ENCODE data around the gene DLL3. TPM values are rescaled to one million over a fixed set of nuclear protein-coding genes. Genes with fewer than 3 reads are reported as not detected.

Gene DLL3
- total and polyA plus RNA-seq, 4 donors, result not detected

DNA sequence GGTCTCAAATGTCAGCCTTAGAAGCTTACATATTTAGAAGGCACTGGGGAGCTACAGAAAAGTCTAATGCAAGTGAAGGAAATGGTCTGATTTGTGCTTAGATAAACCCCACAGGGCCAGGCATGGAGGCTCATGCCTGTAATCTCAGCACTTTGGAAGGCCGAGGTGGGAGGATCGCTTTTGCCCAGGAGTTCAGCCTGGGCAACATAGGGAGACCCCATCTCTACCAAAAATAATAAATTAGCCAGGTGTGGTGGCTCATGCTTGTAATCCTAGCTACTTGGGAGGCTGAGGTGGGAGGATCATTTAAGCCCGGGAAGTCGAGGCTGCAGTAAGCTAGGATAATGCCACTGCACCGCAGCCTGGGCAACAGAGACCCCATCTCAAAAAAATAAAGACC, 2.7 kb upstream of the DLL3 start:
- H3K9ac ChIP-seq (ENCODE audit: low read depth in 1 of 2, low read length in 2 of 2), result no peak overlapping the region
- peaks cover 0 to 8% (median 4%) of the 10 kb centered on the region in 4 donors for H3K27me3 ChIP-seq (ENCODE audit: control insufficient read depth in 4 of 4, insufficient read depth in 4 of 4, low read length in 3 of 4)
- 83% methylated on average over 5 of the region's 5 CpGs for WGBS
- H3K4me3 ChIP-seq (ENCODE audit: low read depth in 1 of 3, low read length in 3 of 3), result no peak overlapping the region
- peaks cover 0 to 11% (median 5%) of the 10 kb centered on the region in 4 donors for H3K4me1 ChIP-seq (ENCODE audit: control insufficient read depth in 4 of 4, insufficient read depth in 4 of 4, low read length in 3 of 4)
- H3K36me3 ChIP-seq (ENCODE audit: control insufficient read depth in 4 of 4, insufficient read depth in 3 of 4, low read depth in 1 of 4, low read length in 3 of 4), result peaks cover 0 to 5% (median 0%) of the 10 kb centered on the region in 4 donors
- H3K9me3 ChIP-seq (ENCODE audit: control insufficient read depth in 4 of 4, low read length in 3 of 4), result no peaks in the 10 kb centered on the region
- TF ChIP-seq RXRA (IDR thresholded peaks at IDR 0.05), result no peak
- TF ChIP-seq JUND (IDR thresholded peaks at IDR 0.05), result no peak
- DNase-seq (ENCODE audit: low spot score), result no peak
- H3K27ac ChIP-seq (ENCODE audit: low read depth in 1 of 2, low read length in 2 of 2), result no peak overlapping the region

DNA sequence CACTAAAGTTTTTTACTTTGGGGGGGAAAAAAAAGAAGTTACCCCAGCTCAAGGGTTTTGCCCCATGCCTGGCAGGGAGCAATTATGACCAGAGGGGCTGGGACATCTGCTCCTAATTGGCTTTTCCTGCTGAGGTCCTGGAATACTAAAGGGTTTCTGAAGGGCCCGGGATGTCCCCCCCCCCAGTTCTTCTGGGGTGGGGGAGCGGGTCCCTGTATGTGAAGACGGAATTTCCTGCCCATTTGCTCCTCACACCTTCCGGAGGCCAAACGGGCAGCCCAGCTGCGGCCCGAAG, 1.1 kb upstream of the DLL3 start:
- no peak overlapping the region for H3K9ac ChIP-seq (ENCODE audit: low read depth in 1 of 2, low read length in 2 of 2)
- H3K4me3 ChIP-seq (ENCODE audit: low read depth in 1 of 3, low read length in 3 of 3), result peak overlapping the region in 1 of 3 donors; percentile 0
- no peak overlapping the region for H3K27ac ChIP-seq (ENCODE audit: low read depth in 1 of 2, low read length in 2 of 2)
- no peak for TF ChIP-seq JUND (IDR thresholded peaks at IDR 0.05)
- peaks cover 0 to 11% (median 6%) of the 10 kb centered on the region in 4 donors for H3K4me1 ChIP-seq (ENCODE audit: control insufficient read depth in 4 of 4, insufficient read depth in 4 of 4, low read length in 3 of 4)
- under 1% methylated on average over 7 of the region's 7 CpGs for WGBS
- H3K27me3 ChIP-seq (ENCODE audit: control insufficient read depth in 4 of 4, insufficient read depth in 4 of 4, low read length in 3 of 4), result peaks cover 0 to 8% (median 4%) of the 10 kb centered on the region in 4 donors
- no peak for DNase-seq (ENCODE audit: low spot score)
- no peaks in the 10 kb centered on the region for H3K36me3 ChIP-seq (ENCODE audit: control insufficient read depth in 4 of 4, insufficient read depth in 3 of 4, low read depth in 1 of 4, low read length in 3 of 4)
- no peaks in the 10 kb centered on the region for H3K9me3 ChIP-seq (ENCODE audit: control insufficient read depth in 4 of 4, low read length in 3 of 4)

DNA sequence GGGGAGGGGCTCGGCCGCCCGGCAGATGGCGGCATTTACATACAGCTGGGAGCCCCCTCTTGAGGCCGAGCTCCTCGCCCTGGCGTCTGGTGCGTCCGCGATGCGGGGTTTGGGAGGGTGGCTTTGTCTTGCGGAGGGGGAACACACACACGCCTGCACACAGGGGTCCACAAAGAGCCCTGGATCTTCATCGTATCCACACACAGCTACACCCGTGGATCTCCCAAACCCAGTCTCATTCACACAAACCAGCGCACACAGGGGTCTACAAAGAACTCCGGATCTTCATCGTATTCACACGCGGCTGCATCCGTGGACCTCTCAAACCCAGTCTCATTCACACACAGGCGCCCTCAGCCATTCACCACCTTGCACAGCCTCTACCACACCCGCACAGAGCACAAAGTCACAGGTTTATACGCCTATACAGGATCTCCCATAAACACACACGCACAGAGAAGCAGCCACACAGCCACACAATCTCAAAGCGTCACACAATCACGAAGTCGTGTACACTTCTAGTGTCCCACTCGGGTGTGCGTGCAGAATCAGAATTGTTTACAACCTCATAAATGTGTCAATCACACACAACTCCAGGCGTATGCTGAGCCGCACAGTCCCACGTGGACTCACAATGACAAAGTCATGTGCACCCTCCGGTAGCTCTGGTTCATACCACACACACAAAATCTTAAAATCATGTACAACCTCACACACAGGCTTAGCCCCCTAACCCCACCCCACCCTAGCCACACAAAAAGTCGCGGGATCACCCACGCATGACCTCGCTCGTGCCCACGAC, 550 bp upstream of the DLL3 start:
- Histone ChIP-seq H3K9me3 (ENCODE audit: control insufficient read depth in 4 of 4, low read length in 3 of 4) (no peaks in the 10 kb centered on the region), H3K27me3 (ENCODE audit: control insufficient read depth in 4 of 4, insufficient read depth in 4 of 4, low read length in 3 of 4) (peaks cover under 1 to 8% (median 4%) of the 10 kb centered on the region in 4 donors), H3K9ac (ENCODE audit: low read depth in 1 of 2, low read length in 2 of 2) (no peak overlapping the region), H3K4me1 (ENCODE audit: control insufficient read depth in 4 of 4, insufficient read depth in 4 of 4, low read length in 3 of 4) (peaks cover 2 to 15% (median 9%) of the 10 kb centered on the region in 4 donors), H3K27ac (ENCODE audit: low read depth in 1 of 2, low read length in 2 of 2) (no peak overlapping the region), H3K36me3 (ENCODE audit: control insufficient read depth in 4 of 4, insufficient read depth in 3 of 4, low read depth in 1 of 4, low read length in 3 of 4) (no peaks in the 10 kb centered on the region), H3K4me3 (ENCODE audit: low read depth in 1 of 3, low read length in 3 of 3) (peak overlapping the region in 1 of 3 donors; percentile 0)
- no peak for DNase-seq (ENCODE audit: low spot score)
- TF ChIP-seq RAD21 (IDR thresholded peaks at IDR 0.05) (peak in 1 of 2 donors; percentile 13), YY1 (IDR thresholded peaks at IDR 0.05) (no peak)
- WGBS, result 3% methylated on average over 40 of the region's 40 CpGs

DNA sequence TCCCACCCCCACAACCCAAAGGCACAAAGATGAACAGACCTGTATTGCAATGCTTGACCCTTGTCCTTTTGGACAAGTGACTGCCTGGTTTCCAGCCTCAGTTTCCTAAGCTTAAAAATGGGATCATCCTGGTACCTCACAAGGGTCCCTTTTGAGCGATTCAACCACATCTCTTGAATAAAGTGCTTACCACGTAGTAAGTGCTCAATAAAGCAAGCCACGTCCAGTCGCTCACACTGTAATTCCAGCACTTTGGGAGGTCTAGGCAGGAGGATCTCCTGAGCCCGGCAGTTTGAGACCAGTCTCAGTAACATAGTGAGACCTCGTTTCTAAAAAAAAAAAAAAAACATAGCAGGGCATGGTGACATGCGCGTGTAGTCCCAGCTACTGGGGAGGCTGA, 1.2 kb downstream of the DLL3 start:
- no peak overlapping the region for H3K27ac ChIP-seq (ENCODE audit: low read depth in 1 of 2, low read length in 2 of 2)
- H3K27me3 ChIP-seq (ENCODE audit: control insufficient read depth in 4 of 4, insufficient read depth in 4 of 4, low read length in 3 of 4), result peaks cover 2 to 8% (median 7%) of the 10 kb centered on the region in 4 donors
- TF ChIP-seq HNF4A (conservative IDR thresholded peaks at IDR 0.05) (no peak), SP1 (IDR thresholded peaks at IDR 0.05) (no peak), JUND (IDR thresholded peaks at IDR 0.05) (no peak)
- TF ChIP-seq, protein P1, sequence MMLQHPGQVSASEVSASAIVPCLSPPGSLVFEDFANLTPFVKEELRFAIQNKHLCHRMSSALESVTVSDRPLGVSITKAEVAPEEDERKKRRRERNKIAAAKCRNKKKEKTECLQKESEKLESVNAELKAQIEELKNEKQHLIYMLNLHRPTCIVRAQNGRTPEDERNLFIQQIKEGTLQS (IDR thresholded peaks at IDR 0.05), result no peak
- TF ChIP-seq, protein P2, sequence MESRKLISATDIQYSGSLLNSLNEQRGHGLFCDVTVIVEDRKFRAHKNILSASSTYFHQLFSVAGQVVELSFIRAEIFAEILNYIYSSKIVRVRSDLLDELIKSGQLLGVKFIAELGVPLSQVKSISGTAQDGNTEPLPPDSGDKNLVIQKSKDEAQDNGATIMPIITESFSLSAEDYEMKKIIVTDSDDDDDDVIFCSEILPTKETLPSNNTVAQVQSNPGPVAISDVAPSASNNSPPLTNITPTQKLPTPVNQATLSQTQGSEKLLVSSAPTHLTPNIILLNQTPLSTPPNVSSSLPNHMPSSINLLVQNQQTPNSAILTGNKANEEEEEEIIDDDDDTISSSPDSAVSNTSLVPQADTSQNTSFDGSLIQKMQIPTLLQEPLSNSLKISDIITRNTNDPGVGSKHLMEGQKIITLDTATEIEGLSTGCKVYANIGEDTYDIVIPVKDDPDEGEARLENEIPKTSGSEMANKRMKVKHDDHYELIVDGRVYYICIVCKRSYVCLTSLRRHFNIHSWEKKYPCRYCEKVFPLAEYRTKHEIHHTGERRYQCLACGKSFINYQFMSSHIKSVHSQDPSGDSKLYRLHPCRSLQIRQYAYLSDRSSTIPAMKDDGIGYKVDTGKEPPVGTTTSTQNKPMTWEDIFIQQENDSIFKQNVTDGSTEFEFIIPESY (IDR thresholded peaks at IDR 0.05), result no peak
- no peaks in the 10 kb centered on the region for H3K36me3 ChIP-seq (ENCODE audit: control insufficient read depth in 4 of 4, insufficient read depth in 3 of 4, low read depth in 1 of 4, low read length in 3 of 4)
- DNase-seq (ENCODE audit: low spot score), result no peak
- H3K4me3 ChIP-seq (ENCODE audit: low read depth in 1 of 3, low read length in 3 of 3), result no peak overlapping the region
- H3K9me3 ChIP-seq (ENCODE audit: control insufficient read depth in 4 of 4, low read length in 3 of 4), result no peaks in the 10 kb centered on the region
- no peak overlapping the region for H3K9ac ChIP-seq (ENCODE audit: low read depth in 1 of 2, low read length in 2 of 2)
- 78% methylated on average over 8 of the region's 8 CpGs for WGBS
- H3K4me1 ChIP-seq (ENCODE audit: control insufficient read depth in 4 of 4, insufficient read depth in 4 of 4, low read length in 3 of 4), result peaks cover 2 to 16% (median 9%) of the 10 kb centered on the region in 4 donors

All from liver (tissue), 9 donors.